NCI-H526 treated with DMSO at 0.1 percent for 48 hours (cell line): ENCODE data around the gene NFX1.

Source experiments
- DNase-seq: peaks from one replicate; lab custom pipeline; 2025; lab: John Stamatoyannopoulos, UW

Gene NFX1

GRCh38 chr9:33290247-33291030 is at the start of gene NFX1:
NFX1 (plus strand) TSS chr9:33290516; CDS start chr9:33290573, 57 bp downstream.
- peak; percentile 90 for DNase-seq

DNA sequence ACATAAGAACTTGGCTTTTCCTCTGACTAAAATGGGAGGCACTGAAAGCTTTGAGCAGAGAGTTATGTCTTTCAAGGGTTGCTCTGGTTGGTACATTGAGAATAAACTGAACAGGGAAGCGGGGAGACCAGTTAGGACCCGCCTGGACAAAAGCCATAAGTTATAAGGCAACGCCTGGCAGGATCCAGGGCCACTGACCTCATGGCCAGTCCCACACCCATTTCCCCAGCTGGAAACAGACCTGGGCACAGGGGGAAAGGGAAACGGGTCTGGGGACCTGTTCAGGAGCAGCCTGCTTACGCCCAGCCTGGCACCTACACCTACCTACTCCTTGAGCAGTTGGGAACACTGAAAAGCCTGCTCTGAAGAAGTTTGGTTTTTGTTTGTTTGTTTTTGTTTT is 49.0 kb upstream of the NFX1 start:
- no peak for DNase-seq

GRCh38 chr9:33242609-33243134 is 47.6 kb upstream of the NFX1 start:
- DNase-seq = no peak

DNA sequence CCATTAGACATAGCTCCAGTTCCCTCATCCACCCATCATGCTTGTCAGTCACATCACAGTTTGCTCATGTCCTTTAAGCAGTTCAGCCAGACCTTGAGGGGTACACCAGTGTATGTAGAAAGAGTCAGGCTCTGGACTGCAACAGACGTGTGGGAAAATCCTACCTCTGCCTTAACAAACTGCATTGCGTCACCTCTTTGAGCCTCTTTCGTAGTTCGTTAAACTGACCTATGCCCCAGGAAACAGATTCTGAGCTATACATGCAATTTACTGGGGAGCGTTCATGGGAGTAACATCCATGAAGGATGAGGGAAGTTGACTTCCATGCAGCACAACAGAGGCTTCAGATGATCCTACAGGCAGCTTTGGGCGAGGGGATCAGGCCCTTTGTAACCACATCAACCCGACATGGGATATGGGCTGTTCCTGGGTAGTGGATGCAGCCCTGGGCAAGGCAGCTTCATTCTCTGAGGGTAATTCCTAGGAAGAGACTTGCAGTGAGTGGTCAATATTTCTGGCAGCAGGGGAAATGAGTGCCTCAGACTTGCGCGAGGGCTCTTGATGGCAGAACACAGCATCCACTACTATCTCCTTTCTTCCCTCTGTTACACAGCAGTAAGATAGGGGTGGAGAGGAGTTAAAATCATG is 46.1 kb upstream of the NFX1 start:
- DNase-seq = no peak

- no peak for DNase-seq
Observed at GRCh38 chr9:33245341-33245740, 45.0 kb upstream of the NFX1 start.

GRCh38 chr9:33246269-33246860 is 44.0 kb upstream of the NFX1 start:
- DNase-seq = no peak

DNA sequence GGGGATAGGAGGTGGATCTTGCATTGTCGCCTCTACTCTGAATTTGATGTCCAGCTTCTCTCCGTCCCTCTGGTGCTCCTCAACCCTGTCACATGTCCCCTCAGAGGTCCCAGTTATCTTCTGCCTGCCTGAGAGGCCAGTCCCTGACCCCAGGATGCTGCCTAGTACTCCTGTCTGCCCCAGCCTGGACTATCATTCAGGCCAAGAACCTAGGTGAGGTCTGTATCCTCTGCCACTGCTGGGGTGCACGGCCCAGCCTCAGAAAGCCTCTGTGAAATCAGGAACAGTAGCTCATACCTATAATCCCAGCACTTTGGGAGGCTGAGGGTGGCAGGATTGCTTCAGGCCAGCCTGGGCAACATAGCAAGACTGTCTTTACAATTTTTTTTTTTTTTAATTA is 41.7 kb upstream of the NFX1 start:
- DNase-seq = no peak

DNA sequence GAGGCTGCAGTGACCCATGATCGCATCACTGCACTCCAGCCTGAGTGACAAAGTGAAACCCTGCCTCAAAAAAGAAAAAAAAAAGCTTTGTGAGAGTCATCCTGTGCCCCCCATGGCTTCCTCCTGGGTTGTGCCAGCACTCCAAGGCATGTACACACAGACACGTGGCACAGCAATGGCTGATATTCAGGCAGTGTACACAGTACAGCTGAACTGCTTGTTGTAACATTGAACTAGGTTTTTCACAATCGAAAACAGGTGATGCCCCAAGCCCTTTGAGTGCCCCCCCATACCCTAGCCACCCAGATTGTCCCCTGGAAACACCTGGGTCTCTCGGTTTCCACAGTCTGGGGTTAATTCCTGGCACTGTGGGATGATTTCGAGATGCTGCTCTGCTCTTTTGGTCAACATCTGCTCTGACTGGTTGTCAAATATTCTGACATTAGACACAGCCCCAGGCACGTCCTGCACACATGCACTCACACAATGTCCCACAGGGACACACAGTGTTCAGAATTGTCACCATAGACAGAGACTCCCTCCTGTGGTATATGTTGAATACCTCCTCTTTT is 41.1 kb upstream of the NFX1 start:
- no peak for DNase-seq

- no peak for DNase-seq
Observed at GRCh38 chr9:33249983-33250382, 40.3 kb upstream of the NFX1 start.

GRCh38 chr9:33250458-33250995 is 39.8 kb upstream of the NFX1 start:
- DNase-seq = no peak

DNA sequence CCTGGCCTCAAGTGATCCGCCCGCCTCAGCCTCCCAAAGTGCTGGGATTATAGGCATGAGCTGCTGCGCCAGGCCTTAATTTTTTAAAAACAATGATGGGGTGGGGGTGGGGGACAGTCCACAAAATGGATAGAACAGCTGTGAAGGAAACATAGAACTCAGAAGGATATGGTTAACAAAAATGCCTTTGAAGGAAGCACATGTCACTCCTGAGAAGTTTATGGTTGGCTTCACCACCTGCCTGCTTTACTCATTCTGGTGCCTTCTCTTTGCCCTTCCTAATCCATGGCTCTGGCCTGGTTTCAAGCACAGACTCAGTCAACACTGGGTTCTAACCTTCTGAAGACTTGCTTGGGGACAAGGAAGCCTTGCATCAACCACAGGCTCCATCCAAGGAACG is 36.1 kb upstream of the NFX1 start:
- no peak for DNase-seq

DNA sequence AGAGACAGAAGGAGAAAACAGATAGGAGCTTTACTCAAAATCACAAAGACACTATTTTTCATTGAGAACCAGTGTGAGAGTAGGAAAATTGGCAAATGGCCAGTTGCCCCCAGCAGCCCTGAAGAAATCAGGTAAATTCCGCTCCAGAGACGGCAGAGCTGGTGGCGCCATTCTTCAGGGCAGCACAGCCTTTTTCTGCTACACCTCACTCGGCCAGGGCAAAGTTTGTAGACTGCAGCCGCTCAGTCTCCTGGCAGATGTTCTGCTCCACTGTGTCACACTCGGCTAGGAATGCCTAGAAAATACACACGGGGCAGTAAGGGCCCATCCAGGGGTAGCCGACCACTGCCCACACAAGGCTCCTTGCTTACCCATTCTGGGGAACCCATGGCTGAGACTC is 35.3 kb upstream of the NFX1 start:
- DNase-seq = no peak

- no peak for DNase-seq
Observed at GRCh38 chr9:33255471-33255870, 34.8 kb upstream of the NFX1 start.

DNA sequence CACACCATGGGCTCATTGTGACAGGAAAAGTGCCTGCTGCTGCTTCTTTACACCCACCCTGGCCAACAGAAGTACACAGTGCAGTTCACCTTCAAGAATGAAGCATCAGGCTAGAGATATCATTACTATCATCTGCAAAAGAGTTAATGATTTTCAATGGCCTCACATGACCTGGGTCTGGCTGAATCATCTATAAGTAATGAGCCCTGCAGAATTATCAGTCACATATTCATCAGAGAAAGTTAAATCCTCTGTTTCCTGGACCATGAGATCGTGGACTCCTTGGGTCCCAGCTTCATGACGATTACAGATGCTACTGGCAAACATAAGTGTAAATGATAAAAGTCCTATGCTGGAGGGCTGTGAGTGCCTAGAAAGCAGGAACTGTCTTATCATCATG is 34.1 kb upstream of the NFX1 start:
- no peak for DNase-seq

DNA sequence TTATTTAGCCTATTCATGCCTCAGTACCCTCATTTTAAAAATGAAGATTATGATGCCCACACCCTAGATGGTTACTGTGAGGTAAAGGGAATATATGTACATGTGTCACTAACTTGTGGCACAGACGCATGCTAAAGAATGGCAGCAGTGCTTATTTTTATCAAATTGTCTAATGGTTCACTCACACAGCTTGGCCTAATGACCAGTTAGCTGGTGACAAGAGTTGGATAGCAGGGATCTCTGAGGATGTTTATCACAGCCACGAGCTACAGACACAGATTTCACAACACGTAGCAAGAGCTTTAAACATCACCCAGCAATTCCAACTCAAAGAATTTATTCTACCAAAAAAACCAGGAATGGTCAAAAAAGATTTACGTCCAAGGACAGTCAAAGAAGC is 33.0 kb upstream of the NFX1 start:
- no peak for DNase-seq

GRCh38 chr9:33260372-33260771 is 29.9 kb upstream of the NFX1 start:
- no peak for DNase-seq

DNA sequence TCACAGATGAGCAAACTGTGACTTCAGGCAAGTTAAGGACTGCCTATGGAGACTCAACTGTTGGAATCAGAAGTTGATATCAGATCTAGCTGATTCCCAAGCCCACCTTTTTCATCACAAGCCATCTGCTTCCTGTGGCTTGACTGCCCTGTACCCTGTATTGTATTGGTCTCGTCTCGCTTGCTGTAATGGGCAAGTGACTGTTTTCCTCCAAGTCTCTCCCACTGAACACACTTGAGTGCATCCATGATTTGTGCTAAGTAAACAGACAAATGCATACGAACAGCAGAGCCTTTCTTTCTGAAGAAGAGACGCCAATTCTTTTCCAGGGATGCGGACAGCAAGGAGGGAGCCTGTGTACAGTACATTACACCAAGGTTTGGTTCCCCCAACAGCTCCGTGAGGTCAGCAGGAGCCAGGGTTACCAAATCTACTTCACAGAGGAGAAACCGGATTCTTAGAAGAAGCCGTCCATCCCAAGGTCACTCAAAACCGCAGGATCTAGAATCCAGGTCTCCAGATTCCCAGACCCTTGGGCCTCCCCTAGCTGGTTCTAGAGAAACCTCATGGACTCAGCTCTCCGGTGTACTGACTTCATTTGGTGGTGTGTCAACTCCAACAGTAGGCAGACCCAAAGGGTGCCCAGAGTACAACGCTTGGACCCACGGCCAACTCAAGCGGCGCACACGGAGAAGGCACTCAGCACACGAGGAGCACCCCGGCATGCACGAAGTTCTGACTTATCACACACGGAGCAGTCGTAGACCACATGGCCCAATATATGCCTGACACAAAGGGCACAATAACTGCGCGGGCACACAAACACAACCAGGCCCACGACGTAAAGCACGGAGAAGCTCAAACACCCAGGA is 26.9 kb upstream of the NFX1 start:
- DNase-seq = peak; percentile 6

GRCh38 chr9:33264003-33264472 is 26.3 kb upstream of the NFX1 start:
- DNase-seq = no peak

- DNase-seq = peak; percentile 98
Observed at GRCh38 chr9:33264473-33265177, 25.7 kb upstream of the NFX1 start, which contains the start of the genes BAG1 and CHMP5. BAG1 (minus strand) TSS chr9:33264708. CHMP5 (plus strand) TSS chr9:33265049; CDS start chr9:33265079, 30 bp downstream.

GRCh38 chr9:33265211-33265865 is 25.0 kb upstream of the NFX1 start:
- DNase-seq = no peak
